Endothelial cell (in vitro differentiated cells): ENCODE results near the gene NOP9. TPM values are rescaled to one million over a fixed set of nuclear protein-coding genes. Genes with fewer than 3 reads are reported as not detected.

ENCODE experiments used
- DNase-seq: peaks from one replicate; pipeline ENCODE4 v3.0.0; 2021; ENCODE audit warnings: low spot score
- H3K27ac Mint-ChIP-seq: one replicate; pipeline ENCODE4 v1.8.0; 2021; ENCODE audit warnings: mixed read lengths, inconsistent platforms; ENCODE audit not compliant: unreplicated experiment
- H3K27me3 Mint-ChIP-seq: one replicate; pipeline ENCODE4 v1.8.0; 2021; ENCODE audit warnings: mild to moderate bottlenecking, moderate library complexity, mixed read lengths, inconsistent platforms; ENCODE audit not compliant: unreplicated experiment
- H3K36me3 Mint-ChIP-seq: one replicate; pipeline ENCODE4 v1.8.0; 2021; ENCODE audit warnings: mild to moderate bottlenecking, low read depth, mixed read lengths, inconsistent platforms; ENCODE audit not compliant: unreplicated experiment
- H3K4me1 Mint-ChIP-seq: one replicate; pipeline ENCODE4 v1.8.0; 2021; ENCODE audit warnings: mild to moderate bottlenecking, mixed read lengths, inconsistent platforms; ENCODE audit not compliant: unreplicated experiment
- H3K4me3 Mint-ChIP-seq: one replicate; pipeline ENCODE4 v1.8.0; 2021; ENCODE audit warnings: mild to moderate bottlenecking, mixed read lengths, inconsistent platforms; ENCODE audit not compliant: unreplicated experiment
- H3K9me3 Mint-ChIP-seq: one replicate; pipeline ENCODE4 v1.8.0; 2021; ENCODE audit warnings: mixed read lengths, inconsistent platforms; ENCODE audit not compliant: unreplicated experiment
- total RNA-seq: library from RNA; stranded (reverse); fragmentation: NEBNext Ultra II Directional; extraction: Animal tissue kit (Norgen Biotek cat#: 25700); gene quantifications from one replicate; pipeline ENCODE4 v1.2.1, GENCODE V29; 2021; ENCODE audit not compliant: unreplicated experiment
- TF ChIP-seq, protein P1 (sequence below): fragments of 200-600 bp; sonication (generic); IDR thresholded peaks from one replicate; pipeline ENCODE4 v1.5.0; 2021; ENCODE audit warnings: antibody characterized with exemption; ENCODE audit not compliant: unreplicated experiment

The NOP9 gene
- total RNA-seq, 1 donor from 2014 or later, result 27.2 TPM

DNA sequence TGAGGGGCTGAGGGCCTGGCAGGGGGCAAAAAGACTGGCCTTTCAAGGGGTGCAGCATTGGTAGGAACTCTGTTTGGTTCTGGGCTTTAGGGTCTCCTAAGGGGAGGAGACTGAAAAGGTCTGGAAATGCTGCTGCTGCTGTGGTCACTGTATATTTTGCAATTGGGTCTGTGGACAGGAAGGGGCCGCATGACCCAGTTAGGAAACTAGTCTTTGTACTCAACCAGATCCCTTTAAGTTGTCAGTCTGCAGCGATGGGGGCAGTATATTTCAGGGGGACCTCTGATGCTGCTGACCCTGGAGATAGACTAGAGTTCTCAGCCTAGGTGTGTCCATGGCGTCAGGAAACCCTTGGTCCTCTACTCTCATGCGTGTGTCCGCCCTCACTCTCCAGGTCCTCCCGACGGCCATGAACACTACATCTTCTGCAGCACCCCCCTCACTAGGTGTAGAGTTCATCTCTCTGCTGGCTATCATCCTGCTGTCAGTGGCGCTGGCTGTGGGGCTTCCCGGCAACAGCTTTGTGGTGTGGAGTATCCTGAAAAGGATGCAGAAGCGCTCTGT lies 15.7 kb downstream of the NOP9 start:
- Mint-ChIP-seq H3K4me1 (peaks cover 47% of the 10 kb centered on the region), H3K36me3 (peaks cover 35% of the 10 kb centered on the region), H3K9me3 (no peaks in the 10 kb centered on the region), H3K27ac (no peak overlapping the region), H3K27me3 (peaks cover 30% of the 10 kb centered on the region), H3K4me3 (peak overlapping the region; percentile 10)
- TF ChIP-seq, protein P1, sequence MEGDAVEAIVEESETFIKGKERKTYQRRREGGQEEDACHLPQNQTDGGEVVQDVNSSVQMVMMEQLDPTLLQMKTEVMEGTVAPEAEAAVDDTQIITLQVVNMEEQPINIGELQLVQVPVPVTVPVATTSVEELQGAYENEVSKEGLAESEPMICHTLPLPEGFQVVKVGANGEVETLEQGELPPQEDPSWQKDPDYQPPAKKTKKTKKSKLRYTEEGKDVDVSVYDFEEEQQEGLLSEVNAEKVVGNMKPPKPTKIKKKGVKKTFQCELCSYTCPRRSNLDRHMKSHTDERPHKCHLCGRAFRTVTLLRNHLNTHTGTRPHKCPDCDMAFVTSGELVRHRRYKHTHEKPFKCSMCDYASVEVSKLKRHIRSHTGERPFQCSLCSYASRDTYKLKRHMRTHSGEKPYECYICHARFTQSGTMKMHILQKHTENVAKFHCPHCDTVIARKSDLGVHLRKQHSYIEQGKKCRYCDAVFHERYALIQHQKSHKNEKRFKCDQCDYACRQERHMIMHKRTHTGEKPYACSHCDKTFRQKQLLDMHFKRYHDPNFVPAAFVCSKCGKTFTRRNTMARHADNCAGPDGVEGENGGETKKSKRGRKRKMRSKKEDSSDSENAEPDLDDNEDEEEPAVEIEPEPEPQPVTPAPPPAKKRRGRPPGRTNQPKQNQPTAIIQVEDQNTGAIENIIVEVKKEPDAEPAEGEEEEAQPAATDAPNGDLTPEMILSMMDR, result no peak
- DNase-seq, result no peak

DNA sequence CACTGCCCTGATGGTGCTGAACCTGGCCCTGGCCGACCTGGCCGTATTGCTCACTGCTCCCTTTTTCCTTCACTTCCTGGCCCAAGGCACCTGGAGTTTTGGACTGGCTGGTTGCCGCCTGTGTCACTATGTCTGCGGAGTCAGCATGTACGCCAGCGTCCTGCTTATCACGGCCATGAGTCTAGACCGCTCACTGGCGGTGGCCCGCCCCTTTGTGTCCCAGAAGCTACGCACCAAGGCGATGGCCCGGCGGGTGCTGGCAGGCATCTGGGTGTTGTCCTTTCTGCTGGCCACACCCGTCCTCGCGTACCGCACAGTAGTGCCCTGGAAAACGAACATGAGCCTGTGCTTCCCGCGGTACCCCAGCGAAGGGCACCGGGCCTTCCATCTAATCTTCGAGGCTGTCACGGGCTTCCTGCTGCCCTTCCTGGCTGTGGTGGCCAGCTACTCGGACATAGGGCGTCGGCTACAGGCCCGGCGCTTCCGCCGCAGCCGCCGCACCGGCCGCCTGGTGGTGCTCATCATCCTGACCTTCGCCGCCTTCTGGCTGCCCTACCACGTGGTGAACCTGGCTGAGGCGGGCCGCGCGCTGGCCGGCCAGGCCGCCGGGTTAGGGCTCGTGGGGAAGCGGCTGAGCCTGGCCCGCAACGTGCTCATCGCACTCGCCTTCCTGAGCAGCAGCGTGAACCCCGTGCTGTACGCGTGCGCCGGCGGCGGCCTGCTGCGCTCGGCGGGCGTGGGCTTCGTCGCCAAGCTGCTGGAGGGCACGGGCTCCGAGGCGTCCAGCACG lies 16.4 kb downstream of the NOP9 start:
- no peak for DNase-seq
- peak overlapping the region; percentile 10 for H3K4me3 Mint-ChIP-seq
- no peaks in the 10 kb centered on the region for H3K9me3 Mint-ChIP-seq
- H3K4me1 Mint-ChIP-seq, result peaks cover 45% of the 10 kb centered on the region
- H3K27me3 Mint-ChIP-seq, result peaks cover 30% of the 10 kb centered on the region
- H3K36me3 Mint-ChIP-seq, result peaks cover 36% of the 10 kb centered on the region
- TF ChIP-seq, protein P1, result no peak
- no peak overlapping the region for H3K27ac Mint-ChIP-seq

DNA sequence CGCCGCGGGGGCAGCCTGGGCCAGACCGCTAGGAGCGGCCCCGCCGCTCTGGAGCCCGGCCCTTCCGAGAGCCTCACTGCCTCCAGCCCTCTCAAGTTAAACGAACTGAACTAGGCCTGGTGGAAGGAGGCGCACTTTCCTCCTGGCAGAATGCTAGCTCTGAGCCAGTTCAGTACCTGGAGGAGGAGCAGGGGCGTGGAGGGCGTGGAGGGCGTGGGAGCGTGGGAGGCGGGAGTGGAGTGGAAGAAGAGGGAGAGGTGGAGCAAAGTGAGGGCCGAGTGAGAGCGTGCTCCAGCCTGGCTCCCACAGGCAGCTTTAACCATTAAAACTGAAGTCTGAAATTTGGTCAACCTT lies 16.9 kb downstream of the NOP9 start:
- Mint-ChIP-seq H3K27me3 (peaks cover 30% of the 10 kb centered on the region), H3K4me3 (no peak overlapping the region), H3K36me3 (peaks cover 37% of the 10 kb centered on the region), H3K27ac (no peak overlapping the region), H3K9me3 (no peaks in the 10 kb centered on the region), H3K4me1 (peaks cover 45% of the 10 kb centered on the region)
- TF ChIP-seq, protein P1, result no peak
- DNase-seq, result no peak

DNA sequence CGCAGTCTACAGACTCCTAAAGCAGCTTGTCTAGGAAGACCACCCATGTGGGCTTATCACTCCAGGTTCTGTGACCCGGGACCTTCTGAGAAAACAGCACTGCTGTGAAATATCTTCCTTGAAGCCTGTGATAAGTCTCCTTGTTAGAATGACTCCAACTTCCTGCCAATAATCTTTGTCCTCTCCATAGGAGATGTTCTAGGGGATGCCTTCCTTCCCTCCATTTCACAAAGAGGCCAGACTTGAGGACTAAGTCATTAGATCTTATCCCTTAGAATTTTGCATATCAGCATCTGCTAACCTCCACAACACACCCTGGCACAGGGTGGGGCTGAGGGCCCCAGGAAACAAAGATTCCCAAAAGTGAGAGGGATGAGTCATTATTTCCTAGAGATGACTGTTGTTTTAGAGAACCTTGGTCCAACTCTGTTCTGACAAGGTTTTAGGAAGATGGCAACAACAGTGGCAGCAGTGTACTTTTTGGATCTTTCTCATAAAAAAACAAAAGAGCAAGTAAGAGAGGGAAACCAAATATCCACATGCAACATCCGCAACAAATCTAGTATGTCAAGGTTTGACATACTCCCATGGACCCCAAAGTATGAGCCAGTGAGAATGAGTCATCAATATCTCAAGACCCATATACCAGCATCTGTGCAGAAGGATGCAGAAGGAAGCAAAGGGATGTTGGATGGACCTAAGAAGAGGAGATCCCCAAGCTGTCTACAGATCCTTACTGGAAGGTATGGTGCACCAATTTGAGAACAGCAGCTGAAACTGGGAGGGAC lies 17.7 kb downstream of the NOP9 start:
- no peak for DNase-seq
- Mint-ChIP-seq H3K4me1 (peaks cover 38% of the 10 kb centered on the region), H3K27me3 (peaks cover 26% of the 10 kb centered on the region), H3K4me3 (peak overlapping the region; percentile 61), H3K27ac (no peak overlapping the region), H3K9me3 (no peaks in the 10 kb centered on the region), H3K36me3 (peaks cover 45% of the 10 kb centered on the region)
- TF ChIP-seq, protein P1, result no peak
